K562 (cell line): ENCODE data around the gene DHRS2. TPM values are rescaled to one million over a fixed set of nuclear protein-coding genes. Genes with fewer than 3 reads are reported as not detected.

Experiments used
- ATAC-seq: fragments of 200-7000 bp; cut with Tn5 transposase; 3 replicates; pipeline ENCODE4 v1.9.1; 2020; ENCODE audit warnings: moderate library complexity
- BruUV-seq: library from RNA; stranded (reverse); fragments of 400-500 nt; replicated peaks from 2 replicates; lab custom pipeline; 2021; lab: Mats Ljungman, UMichigan
- CTCF ChIA-PET: fragments of 300-600 bp; formaldehyde crosslinking; extraction: SDS; loops from one replicate; lab custom pipeline; 2021; ENCODE audit warnings: low intra/inter-chr PET ratio; lab: Yijun Ruan, JAX
- POLR2A ChIA-PET: fragments of 300-600, 350-650 bp; sonication (Branson Sonifier 250); formaldehyde crosslinking; extraction: SDS; loops from one replicate; lab custom pipeline; 2021; ENCODE audit warnings: antibody characterized with exemption, inconsistent platforms; lab: Yijun Ruan, JAX
- DNase-seq, 4 experiments: peaks; one replicate each; pipeline versions ENCODE4 v3.0.0 to v3.0.0-alpha.2; 2011 to 2018; ENCODE audit warnings: low spot score in 3 of 4, mixed read lengths in 3 of 4; ENCODE audit errors: extremely low read depth in 1 of 4
- FAIRE-seq: peaks from 2 replicates; lab custom pipeline; 2011; peaks lifted over from hg19 to GRCh38; lab: Jason Lieb, UNC
- H2AFZ ChIP-seq: 2 replicates; pipeline ENCODE4 v1.6.0; 2011; ENCODE audit warnings: low read depth, low read length, control low read depth, inconsistent platforms
- H3K27ac ChIP-seq: fragments of 200-600 bp; 3 replicates; pipeline ENCODE4 v1.8.0; 2011; ENCODE audit warnings: low read depth, mild to moderate bottlenecking, control low read depth, inconsistent platforms, low read length, moderate library complexity, mixed read lengths; ENCODE audit errors: extremely low read depth
- H3K27me3 ChIP-seq, 2 experiments: fragments of 300-600 bp in 1 of 2; 2 replicates in 1 of 2; 3 replicates in 1 of 2; pipeline versions ENCODE4 v1.6.0 to v1.8.0; 2011; ENCODE audit warnings: inconsistent platforms in 2 of 2, low read length in 2 of 2, mild to moderate bottlenecking in 1 of 2, mixed read lengths in 1 of 2, moderate library complexity in 1 of 2; ENCODE audit not compliant: control insufficient read depth in 2 of 2, insufficient read depth in 2 of 2
- H3K36me3 ChIP-seq: fragments of 300-600 bp; 3 replicates; pipeline ENCODE4 v1.8.0; 2011; ENCODE audit warnings: mild to moderate bottlenecking, low read length, inconsistent platforms; ENCODE audit not compliant: control insufficient read depth, insufficient read depth
- H3K4me1 ChIP-seq, 2 experiments: fragments of 200-600 bp in 1 of 2; replicated peaks in 1 of 2; 2 replicates in 1 of 2; 3 replicates in 1 of 2; pipeline versions ENCODE4 v1.5.1 to v1.8.0; 2011; ENCODE audit warnings: inconsistent platforms in 2 of 2, low read length in 2 of 2, mild to moderate bottlenecking in 1 of 2, mixed read lengths in 1 of 2, moderate library complexity in 1 of 2; ENCODE audit not compliant: control insufficient read depth in 2 of 2, insufficient read depth in 2 of 2
- H3K4me2 ChIP-seq: 2 replicates; pipeline ENCODE4 v1.6.1; 2011; ENCODE audit warnings: low read length, control low read depth, inconsistent platforms, mixed read lengths; ENCODE audit not compliant: insufficient read depth
- H3K4me3 ChIP-seq: fragments of 200-600 bp; sonication (generic), shearing (Covaris generic); 2 replicates; pipeline ENCODE4 v1.5.1; 2016; ENCODE audit warnings: control low read depth, inconsistent platforms
- H3K79me2 ChIP-seq: fragments of 200-600 bp; 3 replicates; pipeline ENCODE4 v1.8.0; 2011; ENCODE audit warnings: low read length, inconsistent platforms; ENCODE audit not compliant: control insufficient read depth, insufficient read depth
- H3K9ac ChIP-seq, 2 experiments: 2 replicates each; pipeline versions ENCODE4 v1.6.0 to v1.6.1; 2011; ENCODE audit warnings: low read depth in 2 of 2, low read length in 2 of 2, control low read depth in 1 of 2, inconsistent platforms in 1 of 2, mild to moderate bottlenecking in 1 of 2, mixed read lengths in 1 of 2; ENCODE audit not compliant: insufficient read depth in 1 of 2
- H3K9me1 ChIP-seq: one replicate; pipeline ENCODE4 v1.6.0; 2011; ENCODE audit warnings: inconsistent platforms, mild to moderate bottlenecking, low read length, moderate library complexity; ENCODE audit not compliant: control insufficient read depth, insufficient read depth
- H3K9me3 ChIP-seq: replicated peaks from 2 replicates; pipeline ENCODE4 v1.5.1; 2011; ENCODE audit warnings: low read depth, low read length, inconsistent platforms; ENCODE audit not compliant: control insufficient read depth, insufficient read depth
- H4K20me1 ChIP-seq: replicated peaks from 2 replicates; pipeline ENCODE4 v1.6.1; 2011; ENCODE audit warnings: low read length, inconsistent platforms, mixed read lengths; ENCODE audit not compliant: control insufficient read depth, insufficient read depth
- CLOCK ChIP-seq: fragments of 250-450 bp; sonication (Bioruptor Pico); IDR thresholded peaks from 2 replicates; pipeline ENCODE4 v1.4.0; 2020; ENCODE audit warnings: mild to moderate bottlenecking, moderate library complexity, borderline replicate concordance
- ELK1 ChIP-seq: sonication (generic); formaldehyde crosslinking; IDR thresholded peaks from 2 replicates; pipeline ENCODE4 v1.8.1; 2022; ENCODE audit warnings: missing genetic modification reagents
- FOXA3 ChIP-seq, 2 experiments: fragments of 450-650 bp in 1 of 2; sonication (generic) in 1 of 2; formaldehyde crosslinking; IDR thresholded peaks in 1 of 2; conservative IDR thresholded peaks in 1 of 2; 2 replicates each; pipeline versions ENCODE4 v1.4.0 to v1.8.0; 2020 to 2022; ENCODE audit warnings: mild to moderate bottlenecking in 2 of 2, missing genetic modification reagents in 1 of 2
- FOXM1 ChIP-seq, 2 experiments: fragments of 450-650 bp in 1 of 2; sonication (generic) in 1 of 2; formaldehyde crosslinking in 1 of 2; IDR thresholded peaks; 2 replicates each; pipeline versions ENCODE4 v1.6.1 to v1.9.0; 2017 to 2022; ENCODE audit warnings: low read depth in 2 of 2, mild to moderate bottlenecking in 2 of 2, missing genetic modification reagents in 1 of 2, moderate library complexity in 1 of 2
- KDM4B ChIP-seq, 2 experiments: fragments of 450-650 bp in 1 of 2; sonication (generic) in 1 of 2; IDR thresholded peaks; 2 replicates each; pipeline ENCODE4 v1.6.1; 2016 to 2017; ENCODE audit warnings: borderline replicate concordance in 2 of 2, antibody characterized with exemption in 1 of 2, low read depth in 1 of 2, mild to moderate bottlenecking in 1 of 2
- NFIC ChIP-seq: fragments of 450-650 bp; IDR thresholded peaks from 2 replicates; pipeline ENCODE4 v1.6.1; 2017; ENCODE audit warnings: mild to moderate bottlenecking, inconsistent platforms
- NUFIP1 ChIP-seq: fragments of 450-650 bp; IDR thresholded peaks from 2 replicates; pipeline ENCODE4 v1.6.1; 2018; ENCODE audit not compliant: partially characterized antibody
- RFX7 ChIP-seq: fragments of 250-450 bp; sonication (Bioruptor Pico); IDR thresholded peaks from 2 replicates; pipeline ENCODE4 v1.5.1; 2021; ENCODE audit warnings: mild to moderate bottlenecking
- SNIP1 ChIP-seq: fragments of 450-650 bp; IDR thresholded peaks from 2 replicates; pipeline ENCODE4 v1.7.1; 2017; ENCODE audit warnings: low read depth, mild to moderate bottlenecking
- TCF7L2 ChIP-seq: fragments of 150-350 bp; IDR thresholded peaks from 2 replicates; pipeline ENCODE4 v1.6.1; 2016; ENCODE audit warnings: low read depth, mild to moderate bottlenecking, low read length, moderate library complexity
- ZBTB7A ChIP-seq: IDR thresholded peaks from 2 replicates; pipeline ENCODE4 v1.6.1; 2011; ENCODE audit warnings: low read depth, mild to moderate bottlenecking, low read length, moderate library complexity, borderline replicate concordance; ENCODE audit not compliant: control insufficient read depth
- ZSCAN29 ChIP-seq: fragments of 450-650 bp; IDR thresholded peaks from 2 replicates; pipeline ENCODE4 v1.6.1; 2017
- WGBS: fragments of 100-300 bp; shearing (Covaris generic); methylation state at CpG from one replicate; pipeline ENCODE4 v1.1.6; 2016; ENCODE audit warnings: low coverage, mixed read lengths; ENCODE audit not compliant: insufficient coverage; ENCODE audit errors: missing lambda C conversion rate; 5-methylcytosine and 5-hydroxymethylcytosine counted together
- in situ Hi-C: fragments of 300-500 bp; cut with MboI; formaldehyde crosslinking; loops from 4 replicates; pipeline ENCODE4 v1.15.0; 2018; ENCODE audit warnings: inconsistent platforms, mixed read lengths
- intact Hi-C: fragments of 100-400 bp; cut with micrococcal nuclease; formaldehyde crosslinking; loops from 2 replicates; pipeline ENCODE4 v1.14.2; 2022
- polyA plus RNA-seq, 8 experiments: library from polyadenylated mRNA; depleted of rRNA in 4 of 8; stranded (reverse) in 5 of 8; unstranded in 3 of 8; fragments of >200 nt; fragmentation: Nextera tagmentation in 2 of 8; fragmentation: Illumina TruSeq in 1 of 8; extraction: Ambion mirVana in 2 of 8; extraction: Trizol in 1 of 8; gene quantifications; 2 replicates each; pipeline versions ENCODE4 v1.2.1 to v1.2.3, GENCODE V29; 2011 to 2014; ENCODE audit warnings: inconsistent platforms in 1 of 8, missing spikeins in 1 of 8
- total RNA-seq, 7 experiments: library from RNA; depleted of rRNA in 6 of 7; stranded (reverse); fragments of >200 nt in 6 of 7; fragmentation: Illumina TruSeq in 2 of 7; extraction: Trizol in 2 of 7; gene quantifications; 2 replicates each; pipeline versions ENCODE4 v1.2.1 to v1.2.3, GENCODE V29; 2011 to 2021; ENCODE audit warnings: low replicate concordance in 1 of 7

DHRS2 gene
- total and polyA plus RNA-seq, 9 of the 15 experiments (the other 6 are each of a cell fraction or from before 2014, with no cell fraction given) = 2.9 to 96.8 (median 64.4) TPM

GRCh38 chr14:23605931-23606585 is 30.1 kb upstream of the DHRS2 start:
- Histone ChIP-seq H4K20me1 (no peaks in the 10 kb centered on the region), H3K4me2 (no peak overlapping the region), H3K9me1 (no peaks in the 10 kb centered on the region), H2AFZ (no peak overlapping the region), H3K27ac (no peak overlapping the region), H3K79me2 (no peaks in the 10 kb centered on the region), H3K36me3 (no peaks in the 10 kb centered on the region), H3K4me3 (no peak overlapping the region), H3K4me1 (no peaks in the 10 kb centered on the region; a peak in 1 of 5 replicates), H3K27me3 (peaks cover 0 to 10% of the 10 kb centered on the region in 2 experiments; a peak in 1 of 5 replicates), H3K9ac (no peak overlapping the region), H3K9me3 (no peaks in the 10 kb centered on the region)
- BruUV-seq = no TSS peak
- WGBS = under 1% methylated on average over 6 of the region's 6 CpGs
- ChIA-PET POLR2A (interaction anchor here (0.8 kb wide), 1 partner anchor 219 kb away, joined by 3 read pairs; no protein-coding TSS in a partner anchor), CTCF (no interaction called here)
- in situ Hi-C loops (no loop called here), intact Hi-C loops (no loop called here)
- no peak for DNase-seq
- ATAC-seq = no peak
- FAIRE-seq = no peak
- TF ChIP-seq ZBTB7A (no peak), NFIC (no peak), ZSCAN29 (no peak), RFX7 (CRISPR knock-in tag) (no peak), FOXA3 (CRISPR knock-in tag; conservative IDR thresholded peaks at IDR 0.05 in 1 of 2, IDR thresholded peaks at IDR 0.05 in 1 of 2) (no peak), SNIP1 (no peak)

- ChIA-PET CTCF (no interaction called here), POLR2A (interaction anchor here (0.6 kb wide), 1 partner anchor 74 kb away, joined by 3 read pairs; no protein-coding TSS in a partner anchor)
- intact Hi-C loops (no loop called here), in situ Hi-C loops (no loop called here)
- BruUV-seq = no TSS peak
- no peak for ATAC-seq
- H3K79me2 ChIP-seq = no peaks in the 10 kb centered on the region
- no peaks in the 10 kb centered on the region for H4K20me1 ChIP-seq
- no peaks in the 10 kb centered on the region; a peak in 1 of 5 replicates for H3K4me1 ChIP-seq
- WGBS = 0% methylated on average over 1 of the region's 1 CpG
- H3K36me3 ChIP-seq = no peaks in the 10 kb centered on the region
- H3K9ac ChIP-seq = no peak overlapping the region
- H3K27me3 ChIP-seq = peaks cover 0 to 10% of the 10 kb centered on the region in 2 experiments; a peak in 1 of 5 replicates
- no peak for DNase-seq
- H3K9me1 ChIP-seq = no peaks in the 10 kb centered on the region
- H2AFZ ChIP-seq = no peak overlapping the region
- H3K4me3 ChIP-seq = no peak overlapping the region
- no peaks in the 10 kb centered on the region for H3K9me3 ChIP-seq
- H3K27ac ChIP-seq = no peak overlapping the region
- H3K4me2 ChIP-seq = no peak overlapping the region
- FAIRE-seq = no peak
- TF ChIP-seq KDM4B (IDR thresholded peaks at IDR 0.05; ENCODE audit: borderline replicate concordance in 2 of 2, low read depth in 1 of 2) (no peak), FOXM1 (IDR thresholded peaks at IDR 0.05; ENCODE audit: low read depth) (no peak), FOXM1 (CRISPR knock-in tag; IDR thresholded peaks at IDR 0.05; ENCODE audit: low read depth) (no peak), CLOCK (CRISPR knock-in tag) (no peak), ELK1 (CRISPR knock-in tag) (no peak), NUFIP1 (no peak), TCF7L2 (no peak)
Observed at GRCh38 chr14:23608454-23608853, 27.7 kb upstream of the DHRS2 start.
